Measurements from ENCODE around the gene PSMD9.
"Not testable (repeated sequence)": the region's sequence is repeated elsewhere in the genome, so short reads cannot be mapped to it uniquely, and the experiment has no call there.

- TF ChIP-seq CTCF (optimal IDR thresholded peaks at IDR 0.05 in 1 of 3, IDR thresholded peaks at IDR 0.05 in 1 of 3, conservative IDR thresholded peaks at IDR 0.05 in 1 of 3; ENCODE audit: extremely low read depth in 1 of 3, insufficient read depth in 2 of 3, low read length in 3 of 3); EZH2 (IDR thresholded peaks at IDR 0.05; ENCODE audit: low read length): not testable (repeated sequence)
Observed at GRCh38 chr12:121929545-121929944, 41.0 kb downstream of the PSMD9 start.
